ENCODE data around the gene ZC3H12D. TPM values are rescaled to one million over a fixed set of nuclear protein-coding genes. Genes with fewer than 3 reads are reported as not detected.

Gene ZC3H12D
- total RNA-seq, 2 donors from 2014 or later = 0.47 to 1.6 TPM

Other genes starting within 250 kb of the ZC3H12D start
- gene TAB2, start 167.3 kb downstream of the ZC3H12D start, total RNA-seq = 10 to 100 TPM; 45.6 to 56.3 TPM
- under 1 TPM; 0.63 to 0.71 TPM for gene SUMO4, start 84.8 kb downstream of the ZC3H12D start, total RNA-seq
- 10 to 100 TPM; 18.1 to 23.3 TPM for gene PPIL4, start 61.0 kb upstream of the ZC3H12D start, total RNA-seq
- 10 to 100 TPM; 46.0 to 59.4 TPM for gene GINM1, start 81.4 kb upstream of the ZC3H12D start, total RNA-seq
- gene KATNA1, start 163.7 kb upstream of the ZC3H12D start, total RNA-seq = 10 to 100 TPM; 10.5 to 12.6 TPM
- gene LATS1, start 233.1 kb upstream of the ZC3H12D start, total RNA-seq = 10 to 100 TPM; 14.6 to 15.4 TPM